ENCODE measurements around the gene PRPF40A. TPM values are rescaled to one million over a fixed set of nuclear protein-coding genes. Genes with fewer than 3 reads are reported as not detected.

The PRPF40A gene
- total RNA-seq, 2 donors from 2014 or later, result 62.2 to 69.2 TPM

- intact Hi-C loops (cut with DNase I), result loop anchor here in 1 of 2 donors (5.0 kb wide), 1 partner anchor 847 kb away; no protein-coding TSS in a partner anchor
- DNase-seq (ENCODE audit: low spot score), result no peak
Measured at GRCh38 chr2:152718909-152719645, 1.8 kb upstream of the PRPF40A start.

GRCh38 chr2:152718076-152718908 is 1.0 kb upstream of the PRPF40A start, which contains the start of gene ARL6IP6:
ARL6IP6 (plus strand) TSS chr2:152718620; CDS start chr2:152718625, 5 bp downstream.
- intact Hi-C loops (cut with DNase I), result loop anchor here in 1 of 2 donors (5.0 kb wide), 1 partner anchor 846 kb away; no protein-coding TSS in a partner anchor
- DNase-seq (ENCODE audit: low spot score), result peak; percentile 98

GRCh38 chr2:152716805-152717227 is 445 bp downstream of the PRPF40A start:
- intact Hi-C loops (cut with DNase I), result loop anchor here in 1 of 2 donors (5.0 kb wide), 1 partner anchor 845 kb away; no protein-coding TSS in a partner anchor
- no peak for DNase-seq (ENCODE audit: low spot score)

DNA sequence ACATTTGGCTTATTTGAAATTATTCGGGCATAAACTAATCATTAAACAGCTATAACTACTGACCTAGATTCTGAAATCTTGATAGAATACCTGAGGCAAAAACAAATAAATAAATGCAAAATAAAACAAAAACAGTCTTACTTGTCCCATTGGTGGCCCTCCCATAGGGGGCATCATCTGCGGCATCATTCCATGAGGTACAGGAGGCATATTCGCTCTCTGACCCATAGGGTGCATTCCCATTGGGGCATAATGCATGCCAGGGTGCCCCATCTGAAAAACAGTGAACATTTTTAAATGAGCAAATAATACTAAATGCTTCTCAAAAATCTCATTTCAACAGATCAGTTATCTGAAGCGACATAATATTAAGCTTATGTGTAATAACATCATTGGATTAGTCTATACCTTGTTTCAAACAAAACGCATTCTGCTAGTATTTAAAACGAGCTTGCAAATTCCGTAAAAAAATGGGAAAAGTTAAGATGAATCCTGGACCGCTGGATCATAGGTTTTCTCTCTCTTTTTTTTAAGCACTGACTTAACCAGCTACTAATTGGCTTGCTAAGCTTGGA is 1.3 kb downstream of the PRPF40A start:
- intact Hi-C loops (cut with DNase I), result loop anchor here in 1 of 2 donors (5.0 kb wide), 1 partner anchor 844 kb away; no protein-coding TSS in a partner anchor
- DNase-seq (ENCODE audit: low spot score), result no peak

- intact Hi-C loops (cut with DNase I), result loop anchor here in 1 of 2 donors (5.0 kb wide), 1 partner anchor 843 kb away; no protein-coding TSS in a partner anchor
- no peak for DNase-seq (ENCODE audit: low spot score)
Measured at GRCh38 chr2:152715112-152715511, 2.1 kb downstream of the PRPF40A start.

GRCh38 chr2:152710713-152711112 is 6.5 kb downstream of the PRPF40A start:
- intact Hi-C loops (cut with DNase I), result no loop called here
- no peak for DNase-seq (ENCODE audit: low spot score)

DNA sequence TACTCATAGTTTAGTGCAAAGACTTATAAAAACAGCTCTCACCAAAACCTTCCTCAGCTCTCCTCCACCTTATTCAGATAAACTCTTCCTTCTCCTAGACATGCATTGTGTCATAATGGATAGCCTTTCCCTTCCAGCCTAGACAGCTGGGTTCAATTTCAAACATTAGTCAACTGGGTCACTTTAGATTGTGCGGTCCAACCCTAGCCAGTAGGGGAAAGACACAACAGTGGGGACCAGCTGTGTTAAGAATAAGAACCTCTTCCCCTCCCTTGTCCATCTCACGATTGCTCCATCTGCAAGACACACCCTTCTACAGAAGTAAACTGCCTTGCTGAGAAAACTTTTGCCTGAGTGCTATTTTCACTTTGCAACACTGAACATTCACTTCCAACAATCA is 8.5 kb downstream of the PRPF40A start:
- no peak for DNase-seq (ENCODE audit: low spot score)
- intact Hi-C loops (cut with DNase I), result no loop called here

DNA sequence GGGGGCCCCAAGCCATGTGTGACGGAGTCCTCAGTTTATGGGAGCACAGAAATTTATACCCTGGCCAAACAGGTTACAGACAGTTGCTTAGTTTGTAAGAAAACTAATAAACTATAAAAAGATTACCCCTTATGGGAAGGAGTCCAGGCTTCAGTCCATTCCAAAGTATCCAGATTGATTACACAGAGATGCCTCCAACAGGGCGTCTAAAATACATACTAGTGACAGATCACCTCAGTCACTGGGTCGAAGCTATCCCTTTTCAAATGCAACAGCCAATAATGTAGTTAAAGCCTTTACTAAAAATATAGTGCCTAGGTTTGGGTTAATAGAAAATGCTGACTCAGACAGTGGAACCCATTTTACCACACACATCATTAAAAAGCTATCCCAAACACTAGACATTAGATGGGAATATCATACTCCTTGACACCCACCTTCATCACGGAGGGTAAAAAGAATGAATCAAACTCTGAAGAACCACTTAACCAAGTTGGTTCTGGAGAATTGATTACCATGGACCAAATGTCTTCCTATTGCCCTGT is 10.7 kb downstream of the PRPF40A start:
- intact Hi-C loops (cut with DNase I), result no loop called here
- no peak for DNase-seq (ENCODE audit: low spot score)

- DNase-seq (ENCODE audit: low spot score), result no peak
- intact Hi-C loops (cut with DNase I), result no loop called here
Measured at GRCh38 chr2:152701198-152701597, 16.1 kb downstream of the PRPF40A start.

DNA sequence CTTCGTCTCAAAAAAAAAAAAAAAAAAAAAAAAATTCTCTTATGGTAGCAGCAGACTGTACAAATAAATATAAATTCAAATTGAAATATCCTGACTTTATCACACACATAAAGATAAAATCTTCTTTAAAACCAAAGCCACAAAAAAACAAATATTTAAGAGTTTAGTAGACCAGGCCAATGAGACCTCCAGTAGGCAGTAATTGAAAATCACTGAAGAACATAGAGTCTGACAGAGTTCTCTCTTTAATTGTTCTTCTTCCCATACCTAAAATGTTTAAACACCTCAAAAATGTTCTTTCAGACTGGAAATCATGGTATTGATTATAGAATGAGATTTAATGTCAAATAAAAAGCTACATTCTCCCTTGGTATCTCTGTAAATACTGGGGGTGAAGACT is 20.8 kb downstream of the PRPF40A start:
- intact Hi-C loops (cut with DNase I), result no loop called here
- DNase-seq (ENCODE audit: low spot score), result no peak

DNA sequence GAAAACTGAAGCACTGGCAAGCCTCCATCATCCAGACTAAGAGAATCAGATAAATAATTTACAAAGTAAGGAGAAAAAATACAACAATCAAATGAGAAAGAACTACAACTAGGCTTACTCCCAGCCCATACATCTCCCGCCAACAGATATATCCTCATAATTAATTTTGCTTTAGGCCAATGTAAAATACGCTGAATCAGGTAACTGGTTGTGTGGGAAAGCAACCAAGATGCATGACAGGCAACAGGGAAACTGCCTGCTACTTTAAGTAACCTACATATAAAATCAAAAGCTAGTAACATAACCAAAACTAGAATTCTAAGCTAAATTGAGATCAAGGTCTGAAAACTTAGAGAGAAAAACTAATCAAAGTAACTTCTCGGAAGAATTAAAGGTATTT is 21.5 kb downstream of the PRPF40A start:
- DNase-seq (ENCODE audit: low spot score), result no peak
- intact Hi-C loops (cut with DNase I), result no loop called here

DNA sequence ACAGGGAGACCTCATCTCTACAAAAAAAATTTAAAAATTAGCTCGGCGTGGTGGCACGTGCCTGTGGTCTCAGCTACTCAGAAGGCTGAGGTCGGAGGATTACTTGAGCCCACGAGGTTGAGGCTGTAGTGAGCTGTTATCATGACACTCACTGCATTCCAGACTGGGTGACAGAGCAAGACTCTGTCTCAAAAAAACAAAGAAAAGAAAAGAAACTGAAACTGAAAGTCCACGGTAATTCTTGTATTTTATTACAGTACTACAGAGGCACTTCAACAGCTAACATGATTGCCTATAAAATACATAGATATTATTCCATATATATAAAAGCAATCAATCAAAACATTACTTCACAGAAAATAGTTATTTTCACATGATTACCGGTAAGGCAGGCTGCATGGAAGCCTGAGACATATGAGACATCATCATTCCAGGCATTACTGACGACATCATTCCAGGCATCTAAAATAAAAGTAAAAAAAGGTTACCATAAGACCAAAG is 23.1 kb downstream of the PRPF40A start:
- no peak for DNase-seq (ENCODE audit: low spot score)
- intact Hi-C loops (cut with DNase I), result no loop called here

- no peak for DNase-seq (ENCODE audit: low spot score)
- intact Hi-C loops (cut with DNase I), result no loop called here
Measured at GRCh38 chr2:152693033-152693432, 24.2 kb downstream of the PRPF40A start.

DNA sequence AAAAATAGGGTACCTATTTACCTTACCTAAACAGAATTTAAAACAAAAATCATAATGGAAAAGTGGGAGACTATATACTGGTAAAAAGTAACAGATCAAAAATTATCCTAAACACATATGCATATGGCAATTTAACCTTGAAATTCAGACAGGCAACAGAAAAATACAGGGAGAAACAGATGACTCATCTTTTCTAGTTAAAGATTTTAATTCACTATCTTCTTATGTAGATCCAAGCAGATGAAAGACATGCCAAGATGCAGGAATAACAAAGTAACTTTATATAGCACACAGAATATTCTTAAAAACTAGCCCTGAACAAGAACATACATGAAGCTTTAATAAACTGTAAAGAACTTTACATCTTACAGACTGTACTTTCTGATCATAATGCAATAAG is 30.9 kb downstream of the PRPF40A start:
- intact Hi-C loops (cut with DNase I), result no loop called here
- no peak for DNase-seq (ENCODE audit: low spot score)

DNA sequence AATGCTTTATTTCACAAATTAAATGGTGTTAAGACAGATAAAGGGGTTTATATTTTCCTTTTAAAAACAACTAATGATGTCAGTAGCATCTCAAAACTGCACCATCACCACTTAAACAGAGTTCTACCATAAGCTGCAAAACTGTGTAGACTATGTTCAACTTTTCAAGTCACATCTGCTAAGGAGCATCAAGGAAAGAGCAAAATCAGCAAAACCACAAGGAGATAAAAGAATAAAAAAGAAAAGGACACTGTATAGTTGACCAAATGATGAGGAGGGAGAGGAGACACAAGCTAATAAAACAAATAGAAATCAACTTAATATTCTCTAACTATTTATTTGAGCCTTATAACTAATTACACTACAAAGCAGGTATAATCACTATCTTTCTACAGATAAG is 33.9 kb downstream of the PRPF40A start:
- intact Hi-C loops (cut with DNase I), result no loop called here
- no peak for DNase-seq (ENCODE audit: low spot score)

DNA sequence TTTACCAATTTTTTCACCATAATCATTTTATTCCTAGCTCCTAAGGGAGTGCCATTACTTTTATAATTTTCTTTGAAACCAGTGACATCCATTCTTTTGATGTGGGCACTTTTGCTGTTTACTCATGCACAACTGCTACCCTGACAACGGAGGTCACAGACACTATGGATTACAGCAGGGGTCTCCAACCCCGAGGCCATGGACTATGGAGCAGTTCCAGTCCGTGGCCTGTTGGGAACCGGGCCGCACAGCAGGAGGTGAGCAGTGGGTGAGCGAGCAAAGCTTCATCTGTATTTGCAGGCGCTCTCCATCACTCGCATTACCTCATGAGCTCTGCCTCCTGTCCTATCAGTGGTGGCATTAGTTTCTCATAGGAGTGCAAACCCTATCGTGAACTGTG is 34.6 kb downstream of the PRPF40A start:
- no peak for DNase-seq (ENCODE audit: low spot score)
- intact Hi-C loops (cut with DNase I), result no loop called here

- DNase-seq (ENCODE audit: low spot score), result no peak
- intact Hi-C loops (cut with DNase I), result no loop called here
Measured at GRCh38 chr2:152678808-152679207, 38.5 kb downstream of the PRPF40A start.

- DNase-seq (ENCODE audit: low spot score), result no peak
- intact Hi-C loops (cut with DNase I), result no loop called here
Measured at GRCh38 chr2:152676461-152676860, 40.8 kb downstream of the PRPF40A start.

DNA sequence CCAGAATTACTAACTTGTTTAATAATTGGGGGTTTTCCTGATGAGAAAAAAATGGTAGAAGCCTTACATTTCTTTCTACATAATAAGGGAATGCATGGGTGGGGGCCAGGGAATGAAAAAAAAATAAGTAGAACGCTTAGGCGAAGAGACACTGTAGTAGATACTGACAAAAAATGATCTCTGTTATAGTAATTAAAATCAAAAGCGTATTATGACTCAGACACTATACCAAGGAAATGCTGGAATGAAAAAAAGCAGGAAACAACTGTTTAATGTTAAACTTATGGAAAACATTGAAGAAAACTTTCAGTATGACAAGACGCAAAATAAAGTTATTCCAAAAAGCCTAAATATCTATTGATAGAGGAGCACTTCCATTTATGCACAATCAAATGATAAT is 42.9 kb downstream of the PRPF40A start:
- intact Hi-C loops (cut with DNase I), result no loop called here
- DNase-seq (ENCODE audit: low spot score), result no peak

All from posterior vena cava (tissue), 2 donors.